Activated CD8-positive, alpha-beta memory T cell treated with anti-CD3 and anti-CD28 coated beads for 1 hour (primary cell): ENCODE measurements around the gene PPFIBP1.
A peak's percentile ranks its signal among the peaks of the same experiment; 100 is the strongest.

Source experiments
- DNase-seq, 2 donors: peaks; one replicate each; pipeline ENCODE4 v3.0.0-alpha.2; 2020; ENCODE audit warnings: low read depth in 1 of 2; ENCODE audit errors: extremely low read depth in 1 of 2

The PPFIBP1 gene

GRCh38 chr12:27523642-27524493, at the start of gene PPFIBP1:
TSS of gene PPFIBP1 (plus strand) at chr12:27524206. CDS start at chr12:27633397, 109,191 bp downstream.
- DNase-seq: peak; percentile 91 to 97

GRCh38 chr12:27474344-27474743, 49.7 kb upstream of the PPFIBP1 start:
- DNase-seq: no peak

- no peak for DNase-seq
Measured at GRCh38 chr12:27477049-27477448, 47.0 kb upstream of the PPFIBP1 start.

- DNase-seq: no peak
Measured at GRCh38 chr12:27478949-27479348, 45.1 kb upstream of the PPFIBP1 start.

- DNase-seq: no peak
Measured at GRCh38 chr12:27480016-27480415, 44.0 kb upstream of the PPFIBP1 start.

- no peak for DNase-seq
Measured at GRCh38 chr12:27486961-27487360, 37.0 kb upstream of the PPFIBP1 start.

- DNase-seq: no peak
Measured at GRCh38 chr12:27488479-27488878, 35.5 kb upstream of the PPFIBP1 start.

GRCh38 chr12:27491226-27491625, 32.8 kb upstream of the PPFIBP1 start:
- DNase-seq: no peak

GRCh38 chr12:27493260-27493940, 30.6 kb upstream of the PPFIBP1 start:
- no peak for DNase-seq

- DNase-seq: no peak
Measured at GRCh38 chr12:27497446-27497845, 26.6 kb upstream of the PPFIBP1 start.

- no peak for DNase-seq
Measured at GRCh38 chr12:27498149-27498548, 25.9 kb upstream of the PPFIBP1 start.

- DNase-seq: no peak
Measured at GRCh38 chr12:27498761-27499160, 25.2 kb upstream of the PPFIBP1 start.

- no peak for DNase-seq
Measured at GRCh38 chr12:27499377-27499776, 24.6 kb upstream of the PPFIBP1 start.

GRCh38 chr12:27500546-27500945, 23.5 kb upstream of the PPFIBP1 start:
- DNase-seq: no peak

GRCh38 chr12:27502021-27502435, 22.0 kb upstream of the PPFIBP1 start:
- no peak for DNase-seq

- no peak for DNase-seq
Measured at GRCh38 chr12:27504507-27504906, 19.5 kb upstream of the PPFIBP1 start.

GRCh38 chr12:27505109-27505508, 18.9 kb upstream of the PPFIBP1 start:
- DNase-seq: no peak

- DNase-seq: no peak
Measured at GRCh38 chr12:27505761-27506160, 18.2 kb upstream of the PPFIBP1 start.

- DNase-seq: no peak
Measured at GRCh38 chr12:27506645-27507189, 17.3 kb upstream of the PPFIBP1 start.

GRCh38 chr12:27508736-27509431, 15.1 kb upstream of the PPFIBP1 start:
- DNase-seq: no peak

- no peak for DNase-seq
Measured at GRCh38 chr12:27511031-27511722, 12.8 kb upstream of the PPFIBP1 start.
